HS-5 (cell line): ENCODE results near the gene RGS3.

Experiments
- DNase-seq: peaks from one replicate; pipeline ENCODE4 v3.0.0-alpha.2; 2012; ENCODE audit warnings: low read depth

Gene RGS3

DNA sequence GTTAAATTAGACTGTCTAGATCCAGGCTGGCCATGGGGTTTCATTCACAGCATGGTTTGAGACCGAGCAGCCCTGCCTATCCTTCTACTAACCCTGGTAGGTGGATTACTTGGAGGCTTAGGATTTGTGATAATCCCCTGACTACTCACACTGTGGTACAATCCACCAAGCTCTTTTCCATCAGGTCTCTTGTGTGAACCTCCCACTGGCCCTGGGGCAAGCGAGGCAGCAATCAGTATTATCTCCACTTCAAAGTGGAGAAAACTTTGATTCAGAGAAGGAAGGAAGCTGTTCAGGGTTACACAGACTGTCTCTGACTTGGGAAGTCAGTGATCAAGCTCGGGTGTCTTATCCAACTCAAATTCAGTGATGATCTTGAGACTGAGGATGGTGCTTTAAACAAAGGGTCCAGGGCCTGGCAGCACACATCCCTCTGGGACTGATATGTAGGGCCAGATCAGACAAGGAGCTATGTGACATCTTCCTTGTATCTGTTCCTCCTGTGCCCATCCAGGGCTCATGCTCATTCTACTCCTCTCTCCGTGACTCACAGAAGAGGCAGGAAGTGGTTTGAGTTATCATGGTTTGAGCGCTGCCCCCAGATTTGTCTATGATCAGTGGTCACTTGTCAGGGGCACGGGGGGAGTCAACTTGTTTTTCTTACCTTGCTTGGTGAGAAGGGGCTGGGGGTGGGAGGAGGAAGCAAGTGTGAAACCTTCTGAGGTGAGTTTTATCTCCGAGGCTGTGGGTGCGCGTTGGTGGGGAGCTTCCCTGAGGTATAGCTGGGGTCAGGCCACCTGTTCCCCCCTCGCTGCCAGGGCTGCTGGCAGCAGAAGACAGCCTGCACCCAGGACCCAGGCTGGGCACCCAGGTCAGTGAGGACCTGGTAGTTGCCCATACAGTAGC, 48.6 kb downstream of the RGS3 start:
- DNase-seq, result peak; percentile 38

GRCh38 chr9:113513111-113513510, 49.6 kb downstream of the RGS3 start:
- no peak for DNase-seq

DNA sequence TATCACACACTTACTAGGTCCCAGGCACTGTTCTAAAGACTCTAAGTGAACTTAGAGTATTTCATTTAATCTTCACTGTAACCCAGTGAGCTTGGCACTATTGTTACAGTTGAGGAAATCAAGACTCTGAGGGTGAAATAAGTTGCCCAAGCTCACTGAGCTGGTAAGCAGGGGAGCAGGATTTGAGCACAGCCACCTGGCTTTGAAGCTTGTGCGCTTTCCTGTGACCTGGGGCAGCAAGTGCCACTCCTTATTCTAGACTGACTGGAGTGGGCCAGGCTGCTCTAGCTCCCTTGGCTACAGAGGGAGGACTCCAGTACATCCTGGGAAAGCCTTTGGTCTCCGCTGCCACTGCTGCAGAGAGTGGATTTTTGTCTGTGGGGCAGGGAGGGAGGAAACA, 50.0 kb downstream of the RGS3 start:
- no peak for DNase-seq

GRCh38 chr9:113514061-113514460, 50.5 kb downstream of the RGS3 start:
- no peak for DNase-seq

- no peak for DNase-seq
These were observed 51.2 kb downstream of the RGS3 start for GRCh38 chr9:113514748-113515147.

GRCh38 chr9:113515862-113516261, 52.3 kb downstream of the RGS3 start:
- DNase-seq, result no peak

DNA sequence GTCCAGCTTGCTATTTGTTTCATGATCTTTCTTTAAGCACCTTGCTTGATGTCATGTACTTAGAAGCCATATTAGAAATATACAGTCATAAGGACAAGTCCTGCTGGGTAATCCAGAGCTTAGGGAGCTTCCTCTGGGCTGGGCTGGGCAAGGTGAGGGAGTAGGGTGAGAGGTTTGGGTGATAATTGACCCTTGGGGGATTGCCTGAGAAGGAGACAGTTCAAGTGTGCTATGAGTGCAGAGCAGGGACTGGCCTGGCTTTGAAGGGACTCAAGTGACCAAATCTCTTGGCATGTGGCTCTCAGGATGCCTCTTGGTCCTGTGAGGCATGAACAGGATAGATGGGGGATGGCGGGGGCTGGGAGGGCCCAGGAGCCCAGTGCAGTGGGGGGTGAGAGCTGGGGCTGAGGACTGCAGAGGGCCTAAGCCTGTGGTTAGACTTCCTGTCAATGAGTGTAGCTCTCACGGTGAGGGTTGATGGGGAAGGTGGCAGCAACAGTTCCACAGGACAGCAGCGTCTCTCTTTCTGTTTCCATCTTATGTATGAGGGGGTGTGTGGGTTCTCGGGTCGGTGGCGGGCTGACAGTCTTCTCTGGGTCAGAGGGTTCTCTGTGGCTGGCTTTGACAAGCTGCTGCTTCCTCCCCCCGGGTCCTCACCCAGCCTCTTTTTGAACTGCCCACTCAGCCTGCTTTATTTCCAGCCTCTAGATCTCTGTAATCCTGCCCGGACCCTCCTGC, 53.5 kb downstream of the RGS3 start:
- DNase-seq, result no peak

- no peak for DNase-seq
These were observed 56.0 kb downstream of the RGS3 start for GRCh38 chr9:113519426-113520108.

GRCh38 chr9:113520109-113520642, 56.6 kb downstream of the RGS3 start:
- no peak for DNase-seq

GRCh38 chr9:113521693-113522255, 58.2 kb downstream of the RGS3 start:
- no peak for DNase-seq

DNA sequence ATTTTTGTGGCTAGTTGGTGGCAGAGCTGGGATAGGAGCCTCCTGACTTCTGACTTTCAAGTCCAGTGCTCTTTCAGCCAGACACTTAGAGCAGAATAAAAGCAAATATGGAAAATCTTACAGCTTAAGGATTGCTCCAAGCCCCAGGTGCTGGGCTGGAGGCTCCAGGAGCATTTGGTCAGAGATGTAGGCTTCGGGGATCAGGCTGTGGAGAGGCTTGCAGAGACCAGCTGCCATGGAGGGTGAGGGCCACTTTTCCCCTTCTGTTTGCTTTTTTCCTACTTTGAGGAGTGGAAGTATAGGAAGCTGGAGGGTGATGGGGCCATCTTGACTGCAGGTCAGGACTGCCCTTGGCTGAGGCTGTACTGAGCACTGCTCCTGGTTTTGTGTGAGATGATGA, 58.9 kb downstream of the RGS3 start:
- DNase-seq, result no peak

GRCh38 chr9:113522858-113523257, 59.3 kb downstream of the RGS3 start:
- no peak for DNase-seq

GRCh38 chr9:113523421-113524141, 60.1 kb downstream of the RGS3 start:
- DNase-seq, result no peak

GRCh38 chr9:113524468-113524867, 60.9 kb downstream of the RGS3 start:
- no peak for DNase-seq

GRCh38 chr9:113525205-113525604, 61.7 kb downstream of the RGS3 start:
- DNase-seq, result no peak

DNA sequence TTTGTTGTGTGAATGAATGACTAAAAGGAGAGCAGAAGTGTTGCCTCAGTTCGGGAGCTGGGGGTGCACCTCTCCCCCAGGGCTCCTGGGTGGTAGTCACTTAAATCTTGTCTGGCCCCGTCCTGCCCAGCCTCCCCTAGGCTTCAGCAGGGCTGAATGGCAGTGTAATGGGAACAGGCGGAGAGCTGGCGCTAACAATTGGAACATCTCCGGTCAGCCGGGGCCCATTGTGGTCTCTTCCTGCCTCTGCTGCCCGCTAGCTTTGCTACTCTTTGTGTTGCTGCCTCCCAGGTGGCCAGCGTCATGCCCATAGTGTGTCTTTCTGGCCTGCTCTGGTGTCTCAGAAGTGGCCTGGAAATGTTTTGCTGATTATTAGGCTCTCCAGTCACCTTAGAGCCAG, 62.3 kb downstream of the RGS3 start:
- no peak for DNase-seq

GRCh38 chr9:113526231-113526746, 62.8 kb downstream of the RGS3 start:
- DNase-seq, result no peak

GRCh38 chr9:113526841-113527240, 63.3 kb downstream of the RGS3 start:
- no peak for DNase-seq

DNA sequence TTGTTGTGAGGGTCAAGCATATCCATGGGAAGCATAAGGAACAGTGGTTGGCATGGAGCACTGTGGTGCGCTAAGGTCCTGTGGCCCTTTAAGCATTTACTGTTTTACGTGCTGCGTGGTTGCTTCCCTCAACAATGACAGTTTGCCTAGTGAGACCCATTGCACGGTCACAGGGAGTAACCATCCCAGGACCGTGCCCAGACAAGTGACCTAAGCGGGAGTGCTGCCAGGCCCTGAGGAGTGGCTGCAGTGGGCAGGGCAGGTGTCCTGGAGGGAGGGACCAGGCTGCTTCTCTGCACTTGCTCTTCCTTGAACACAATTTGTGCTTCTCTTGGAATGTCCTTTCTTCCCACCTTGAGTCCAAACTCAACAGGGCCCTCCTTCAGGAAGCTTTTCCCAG, 64.6 kb downstream of the RGS3 start:
- no peak for DNase-seq

DNA sequence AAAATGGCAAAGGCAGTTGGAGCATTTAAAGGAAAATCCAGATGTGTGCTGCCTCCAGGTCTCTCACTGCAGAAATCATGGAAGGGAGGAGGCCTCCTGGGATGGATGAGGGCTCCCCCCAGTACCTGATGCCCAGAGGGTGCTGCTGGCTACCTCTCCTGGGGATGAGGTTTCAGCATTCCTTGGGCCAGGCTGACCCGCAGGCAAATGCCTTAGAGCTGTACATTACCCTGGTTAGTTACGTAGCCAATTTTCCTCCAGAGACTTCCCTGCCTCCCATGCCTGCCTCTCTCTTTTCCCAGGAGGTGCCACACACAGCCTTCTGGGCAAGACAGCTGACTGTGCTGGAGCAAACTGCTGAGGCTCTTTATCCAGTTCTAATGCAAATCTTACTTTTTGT, 65.3 kb downstream of the RGS3 start:
- DNase-seq, result no peak

DNA sequence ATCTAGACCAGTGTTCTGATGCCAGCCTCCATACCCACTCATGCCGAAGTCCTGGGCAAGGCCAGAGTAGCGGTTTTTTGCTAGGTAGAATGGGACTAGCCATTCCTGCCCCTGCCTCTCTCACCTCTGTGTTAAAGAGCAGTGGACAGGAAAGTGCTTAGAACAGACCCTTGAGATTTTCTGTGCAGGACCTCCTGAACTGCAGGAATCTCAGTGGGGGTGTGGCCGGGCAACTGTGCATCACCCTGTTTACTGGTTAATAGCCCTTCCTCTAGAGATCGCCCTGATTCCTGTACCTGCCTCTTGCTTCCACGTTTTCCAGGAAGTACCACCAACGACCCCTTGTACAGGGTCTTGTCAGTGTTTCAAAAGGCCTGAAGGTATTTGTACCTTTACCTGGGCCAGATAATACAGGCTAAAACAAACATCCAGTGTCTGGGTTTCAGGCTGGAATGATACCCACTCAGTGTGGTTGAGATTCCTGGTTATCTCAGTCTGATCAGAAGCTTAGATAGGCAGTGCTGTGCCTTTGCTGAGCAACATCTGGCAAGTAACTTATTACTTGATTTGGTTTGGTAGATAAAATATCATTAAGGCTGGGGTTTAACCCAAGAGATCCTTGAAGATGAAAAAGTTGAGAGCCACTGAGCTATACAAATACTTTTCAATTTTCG, 65.9 kb downstream of the RGS3 start:
- DNase-seq, result no peak
